WTC11 (cell line): Measurements from ENCODE around the gene LRRC8A. TPM values are rescaled to one million over a fixed set of nuclear protein-coding genes. Genes with fewer than 3 reads are reported as not detected.

Experiments used
- ATAC-seq: fragments of 200-7000 bp; cut with Tn5 transposase; 2 replicates; pipeline ENCODE4 v1.10.0; 2021; ENCODE audit warnings: mild to moderate bottlenecking, moderate library complexity
- CTCF ChIA-PET: fragments of 300-600 bp; sonication (Branson Sonifier 250); formaldehyde crosslinking; loops from one replicate; lab custom pipeline; 2021; ENCODE audit warnings: antibody characterized with exemption; lab: Charles Lee
- POLR2A ChIA-PET: fragments of 350-600 bp; sonication (Branson Sonifier 250); formaldehyde crosslinking; loops from one replicate; lab custom pipeline; 2021; ENCODE audit warnings: antibody characterized with exemption; lab: Charles Lee
- DNase-seq: peaks from one replicate; pipeline ENCODE4 v3.0.0; 2021; ENCODE audit warnings: low spot score
- H3K27ac Mint-ChIP-seq: 2 replicates; pipeline ENCODE4 v1.8.0; 2021; ENCODE audit warnings: mixed read lengths
- H3K27me3 Mint-ChIP-seq: 2 replicates; pipeline ENCODE4 v1.8.0; 2021; ENCODE audit warnings: low read depth, mild to moderate bottlenecking, moderate library complexity, mixed read lengths
- H3K36me3 Mint-ChIP-seq: 2 replicates; pipeline ENCODE4 v1.8.0; 2021; ENCODE audit warnings: mixed read lengths
- H3K4me1 Mint-ChIP-seq: 2 replicates; pipeline ENCODE4 v1.8.0; 2022; ENCODE audit warnings: mixed read lengths
- H3K4me3 Mint-ChIP-seq: 2 replicates; pipeline ENCODE4 v1.8.0; 2021; ENCODE audit warnings: mild to moderate bottlenecking, moderate library complexity, mixed read lengths
- H3K9me3 Mint-ChIP-seq: 2 replicates; pipeline ENCODE4 v1.8.0; 2021; ENCODE audit warnings: mixed read lengths
- CDX4 ChIP-seq: fragments of 250-450 bp; sonication (Bioruptor Pico); IDR thresholded peaks from 2 replicates; pipeline ENCODE4 v1.9.0; 2021; ENCODE audit warnings: moderate library complexity, mild to moderate bottlenecking, inconsistent platforms, borderline replicate concordance
- CTCF ChIP-seq: fragments of 200-600 bp; IDR thresholded peaks from 2 replicates; pipeline ENCODE4 v1.8.0; 2022; ENCODE audit warnings: antibody characterized with exemption
- E2F1 ChIP-seq: sonication (generic); formaldehyde crosslinking; IDR thresholded peaks from 2 replicates; pipeline ENCODE4 v1.8.0; 2022; ENCODE audit warnings: mild to moderate bottlenecking, missing genetic modification reagents
- E2F4 ChIP-seq: sonication (generic); formaldehyde crosslinking; IDR thresholded peaks from 2 replicates; pipeline ENCODE4 v1.8.1; 2022; ENCODE audit warnings: low read depth, mild to moderate bottlenecking, moderate library complexity, missing genetic modification reagents, borderline replicate concordance
- ELF4 ChIP-seq: sonication (generic); formaldehyde crosslinking; IDR thresholded peaks from 2 replicates; pipeline ENCODE4 v1.8.1; 2022; ENCODE audit warnings: low read depth, mild to moderate bottlenecking, moderate library complexity, missing genetic modification reagents
- FOXK1 ChIP-seq: sonication (generic); formaldehyde crosslinking; IDR thresholded peaks from 2 replicates; pipeline ENCODE4 v1.8.0; 2022; ENCODE audit warnings: mild to moderate bottlenecking, moderate library complexity, missing genetic modification reagents
- MXD4 ChIP-seq: fragments of 250-450 bp; sonication (Bioruptor Pico); IDR thresholded peaks from 2 replicates; pipeline ENCODE4 v1.8.0; 2021; ENCODE audit warnings: mild to moderate bottlenecking, moderate library complexity, borderline replicate concordance
- NFATC4 ChIP-seq: fragments of 250-450 bp; sonication (Bioruptor Pico); IDR thresholded peaks from 2 replicates; pipeline ENCODE4 v1.9.0; 2021; ENCODE audit warnings: mild to moderate bottlenecking
- NR1H2 ChIP-seq: sonication (generic); formaldehyde crosslinking; IDR thresholded peaks from 2 replicates; pipeline ENCODE4 v1.9.0; 2021; ENCODE audit warnings: mild to moderate bottlenecking, moderate library complexity, missing genetic modification reagents
- NR3C1 ChIP-seq: sonication (generic); formaldehyde crosslinking; conservative IDR thresholded peaks from 2 replicates; pipeline ENCODE4 v1.8.1; 2023; ENCODE audit warnings: low read depth, mild to moderate bottlenecking, missing genetic modification reagents
- OVOL2 ChIP-seq: fragments of 250-450 bp; sonication (Bioruptor Pico); IDR thresholded peaks from 2 replicates; pipeline ENCODE4 v1.9.0; 2021; ENCODE audit warnings: mild to moderate bottlenecking, borderline replicate concordance
- TEAD4 ChIP-seq: sonication (generic); formaldehyde crosslinking; IDR thresholded peaks from 2 replicates; pipeline ENCODE4 v1.8.0; 2022; ENCODE audit warnings: mild to moderate bottlenecking, missing genetic modification reagents
- ZMAT4 ChIP-seq: fragments of 250-450 bp; sonication (Bioruptor Pico); IDR thresholded peaks from 2 replicates; pipeline ENCODE4 v1.9.0; 2021; ENCODE audit warnings: mild to moderate bottlenecking
- ZNF138 ChIP-seq: sonication (generic); formaldehyde crosslinking; conservative IDR thresholded peaks from 2 replicates; pipeline ENCODE4 v1.8.1; 2022; ENCODE audit warnings: mild to moderate bottlenecking, moderate library complexity, missing genetic modification reagents
- ZNF416 ChIP-seq: fragments of 250-450 bp; sonication (Bioruptor Pico); IDR thresholded peaks from 2 replicates; pipeline ENCODE4 v1.9.0; 2021; ENCODE audit warnings: mild to moderate bottlenecking, inconsistent platforms
- total RNA-seq: library from RNA; stranded (reverse); gene quantifications from 3 replicates; pipeline ENCODE4 v1.2.3, GENCODE V29; 2021
- TF ChIP-seq, protein P1 (sequence below): sonication (generic); formaldehyde crosslinking; IDR thresholded peaks from 2 replicates; pipeline ENCODE4 v1.8.1; 2023; ENCODE audit warnings: mild to moderate bottlenecking, missing genetic modification reagents, borderline replicate concordance
- TF ChIP-seq, protein P2 (sequence below): sonication (generic); formaldehyde crosslinking; IDR thresholded peaks from 2 replicates; pipeline ENCODE4 v1.8.1; 2022; ENCODE audit warnings: missing genetic modification reagents, borderline replicate concordance
- TF ChIP-seq, protein P3 (sequence below): sonication (generic); formaldehyde crosslinking; IDR thresholded peaks from 2 replicates; pipeline ENCODE4 v1.8.0; 2023; ENCODE audit warnings: missing genetic modification reagents
- TF ChIP-seq, protein P4 (sequence below): sonication (generic); formaldehyde crosslinking; IDR thresholded peaks from 2 replicates; pipeline ENCODE4 v1.8.0; 2023; ENCODE audit warnings: missing genetic modification reagents, mild to moderate bottlenecking, borderline replicate concordance

LRRC8A gene
- total RNA-seq, 1 experiment from 2014 or later, result 83.5 TPM

DNA sequence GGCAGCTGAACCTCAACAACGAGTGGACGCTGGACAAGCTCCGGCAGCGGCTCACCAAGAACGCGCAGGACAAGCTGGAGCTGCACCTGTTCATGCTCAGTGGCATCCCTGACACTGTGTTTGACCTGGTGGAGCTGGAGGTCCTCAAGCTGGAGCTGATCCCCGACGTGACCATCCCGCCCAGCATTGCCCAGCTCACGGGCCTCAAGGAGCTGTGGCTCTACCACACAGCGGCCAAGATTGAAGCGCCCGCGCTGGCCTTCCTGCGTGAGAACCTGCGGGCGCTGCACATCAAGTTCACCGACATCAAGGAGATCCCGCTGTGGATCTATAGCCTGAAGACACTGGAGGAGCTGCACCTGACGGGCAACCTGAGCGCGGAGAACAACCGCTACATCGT is 26.4 kb downstream of the LRRC8A start:
- H3K4me1 Mint-ChIP-seq, result peaks cover 23% of the 10 kb centered on the region
- no peak for TF ChIP-seq ZNF138
- no peak for TF ChIP-seq MXD4 (CRISPR knock-in tag)
- no peak for TF ChIP-seq NR3C1
- TF ChIP-seq ZMAT4 (CRISPR knock-in tag), result no peak
- TF ChIP-seq CDX4 (CRISPR knock-in tag), result no peak
- no peak for TF ChIP-seq TEAD4
- TF ChIP-seq NR1H2 (CRISPR knock-in tag), result no peak
- no peak for TF ChIP-seq OVOL2 (CRISPR knock-in tag)
- TF ChIP-seq, all 79 proteins: peak for 0
- Mint-ChIP-seq H3K4me3 (no peak overlapping the region), H3K9me3 (no peaks in the 10 kb centered on the region), H3K27me3 (no peaks in the 10 kb centered on the region; the same call in 1 of the 2 replicates), H3K27ac (peak overlapping the region; percentile 23; the same call in 1 of the 2 replicates), H3K36me3 (peaks cover 36% of the 10 kb centered on the region)
- no peak for DNase-seq
- CTCF ChIA-PET, result interaction anchor here (2.0 kb wide), 1 partner anchor 19 kb away, joined by 8 read pairs; no protein-coding TSS in a partner anchor
- POLR2A ChIA-PET, result no interaction called here
- no peak for ATAC-seq

DNA sequence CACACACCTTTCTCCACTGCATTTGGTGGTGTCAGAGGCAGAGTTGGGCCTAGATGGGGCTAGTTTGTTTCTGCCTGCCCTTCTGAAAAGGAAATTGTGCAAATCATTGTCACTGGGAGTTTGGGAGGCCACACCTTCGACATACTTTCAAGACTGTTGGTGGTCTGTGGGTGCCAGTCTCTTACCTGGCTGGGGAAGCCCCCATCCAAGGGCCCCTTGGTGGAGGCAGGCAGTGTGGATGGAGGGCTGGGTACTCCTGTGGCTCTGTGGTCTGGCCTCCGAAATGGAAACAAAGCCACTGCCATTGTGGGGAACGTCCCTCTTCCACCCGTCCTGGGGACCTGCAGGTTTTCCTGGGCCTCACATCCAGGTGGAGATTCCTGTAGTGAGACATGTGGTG is 27.9 kb downstream of the LRRC8A start:
- CTCF ChIA-PET, result no interaction called here
- POLR2A ChIA-PET, result no interaction called here
- Mint-ChIP-seq H3K9me3 (no peaks in the 10 kb centered on the region), H3K4me3 (no peak overlapping the region), H3K4me1 (peaks cover 24% of the 10 kb centered on the region), H3K27ac (no peak overlapping the region), H3K36me3 (peaks cover 36% of the 10 kb centered on the region), H3K27me3 (no peaks in the 10 kb centered on the region; the same call in 1 of the 2 replicates)
- ATAC-seq, result no peak
- DNase-seq, result no peak
- TF ChIP-seq FOXK1 (CRISPR knock-in tag) (no peak), E2F1 (CRISPR knock-in tag) (no peak), ZNF416 (CRISPR knock-in tag) (no peak), ELF4 (CRISPR knock-in tag) (no peak), CTCF (no peak), E2F4 (CRISPR knock-in tag) (no peak), NFATC4 (CRISPR knock-in tag) (no peak)
- TF ChIP-seq, protein P1, sequence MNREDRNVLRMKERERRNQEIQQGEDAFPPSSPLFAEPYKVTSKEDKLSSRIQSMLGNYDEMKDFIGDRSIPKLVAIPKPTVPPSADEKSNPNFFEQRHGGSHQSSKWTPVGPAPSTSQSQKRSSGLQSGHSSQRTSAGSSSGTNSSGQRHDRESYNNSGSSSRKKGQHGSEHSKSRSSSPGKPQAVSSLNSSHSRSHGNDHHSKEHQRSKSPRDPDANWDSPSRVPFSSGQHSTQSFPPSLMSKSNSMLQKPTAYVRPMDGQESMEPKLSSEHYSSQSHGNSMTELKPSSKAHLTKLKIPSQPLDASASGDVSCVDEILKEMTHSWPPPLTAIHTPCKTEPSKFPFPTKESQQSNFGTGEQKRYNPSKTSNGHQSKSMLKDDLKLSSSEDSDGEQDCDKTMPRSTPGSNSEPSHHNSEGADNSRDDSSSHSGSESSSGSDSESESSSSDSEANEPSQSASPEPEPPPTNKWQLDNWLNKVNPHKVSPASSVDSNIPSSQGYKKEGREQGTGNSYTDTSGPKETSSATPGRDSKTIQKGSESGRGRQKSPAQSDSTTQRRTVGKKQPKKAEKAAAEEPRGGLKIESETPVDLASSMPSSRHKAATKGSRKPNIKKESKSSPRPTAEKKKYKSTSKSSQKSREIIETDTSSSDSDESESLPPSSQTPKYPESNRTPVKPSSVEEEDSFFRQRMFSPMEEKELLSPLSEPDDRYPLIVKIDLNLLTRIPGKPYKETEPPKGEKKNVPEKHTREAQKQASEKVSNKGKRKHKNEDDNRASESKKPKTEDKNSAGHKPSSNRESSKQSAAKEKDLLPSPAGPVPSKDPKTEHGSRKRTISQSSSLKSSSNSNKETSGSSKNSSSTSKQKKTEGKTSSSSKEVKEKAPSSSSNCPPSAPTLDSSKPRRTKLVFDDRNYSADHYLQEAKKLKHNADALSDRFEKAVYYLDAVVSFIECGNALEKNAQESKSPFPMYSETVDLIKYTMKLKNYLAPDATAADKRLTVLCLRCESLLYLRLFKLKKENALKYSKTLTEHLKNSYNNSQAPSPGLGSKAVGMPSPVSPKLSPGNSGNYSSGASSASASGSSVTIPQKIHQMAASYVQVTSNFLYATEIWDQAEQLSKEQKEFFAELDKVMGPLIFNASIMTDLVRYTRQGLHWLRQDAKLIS (CRISPR knock-in tag), result no peak
- TF ChIP-seq, protein P2, sequence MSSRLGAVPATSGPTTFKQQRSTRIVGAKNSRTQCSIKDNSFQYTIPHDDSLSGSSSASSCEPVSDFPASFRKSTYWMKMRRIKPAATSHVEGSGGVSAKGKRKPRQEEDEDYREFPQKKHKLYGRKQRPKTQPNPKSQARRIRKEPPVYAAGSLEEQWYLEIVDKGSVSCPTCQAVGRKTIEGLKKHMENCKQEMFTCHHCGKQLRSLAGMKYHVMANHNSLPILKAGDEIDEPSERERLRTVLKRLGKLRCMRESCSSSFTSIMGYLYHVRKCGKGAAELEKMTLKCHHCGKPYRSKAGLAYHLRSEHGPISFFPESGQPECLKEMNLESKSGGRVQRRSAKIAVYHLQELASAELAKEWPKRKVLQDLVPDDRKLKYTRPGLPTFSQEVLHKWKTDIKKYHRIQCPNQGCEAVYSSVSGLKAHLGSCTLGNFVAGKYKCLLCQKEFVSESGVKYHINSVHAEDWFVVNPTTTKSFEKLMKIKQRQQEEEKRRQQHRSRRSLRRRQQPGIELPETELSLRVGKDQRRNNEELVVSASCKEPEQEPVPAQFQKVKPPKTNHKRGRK (CRISPR knock-in tag), result no peak
- TF ChIP-seq, protein P3, sequence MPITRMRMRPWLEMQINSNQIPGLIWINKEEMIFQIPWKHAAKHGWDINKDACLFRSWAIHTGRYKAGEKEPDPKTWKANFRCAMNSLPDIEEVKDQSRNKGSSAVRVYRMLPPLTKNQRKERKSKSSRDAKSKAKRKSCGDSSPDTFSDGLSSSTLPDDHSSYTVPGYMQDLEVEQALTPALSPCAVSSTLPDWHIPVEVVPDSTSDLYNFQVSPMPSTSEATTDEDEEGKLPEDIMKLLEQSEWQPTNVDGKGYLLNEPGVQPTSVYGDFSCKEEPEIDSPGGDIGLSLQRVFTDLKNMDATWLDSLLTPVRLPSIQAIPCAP (CRISPR knock-in tag), result no peak
- TF ChIP-seq, protein P4, sequence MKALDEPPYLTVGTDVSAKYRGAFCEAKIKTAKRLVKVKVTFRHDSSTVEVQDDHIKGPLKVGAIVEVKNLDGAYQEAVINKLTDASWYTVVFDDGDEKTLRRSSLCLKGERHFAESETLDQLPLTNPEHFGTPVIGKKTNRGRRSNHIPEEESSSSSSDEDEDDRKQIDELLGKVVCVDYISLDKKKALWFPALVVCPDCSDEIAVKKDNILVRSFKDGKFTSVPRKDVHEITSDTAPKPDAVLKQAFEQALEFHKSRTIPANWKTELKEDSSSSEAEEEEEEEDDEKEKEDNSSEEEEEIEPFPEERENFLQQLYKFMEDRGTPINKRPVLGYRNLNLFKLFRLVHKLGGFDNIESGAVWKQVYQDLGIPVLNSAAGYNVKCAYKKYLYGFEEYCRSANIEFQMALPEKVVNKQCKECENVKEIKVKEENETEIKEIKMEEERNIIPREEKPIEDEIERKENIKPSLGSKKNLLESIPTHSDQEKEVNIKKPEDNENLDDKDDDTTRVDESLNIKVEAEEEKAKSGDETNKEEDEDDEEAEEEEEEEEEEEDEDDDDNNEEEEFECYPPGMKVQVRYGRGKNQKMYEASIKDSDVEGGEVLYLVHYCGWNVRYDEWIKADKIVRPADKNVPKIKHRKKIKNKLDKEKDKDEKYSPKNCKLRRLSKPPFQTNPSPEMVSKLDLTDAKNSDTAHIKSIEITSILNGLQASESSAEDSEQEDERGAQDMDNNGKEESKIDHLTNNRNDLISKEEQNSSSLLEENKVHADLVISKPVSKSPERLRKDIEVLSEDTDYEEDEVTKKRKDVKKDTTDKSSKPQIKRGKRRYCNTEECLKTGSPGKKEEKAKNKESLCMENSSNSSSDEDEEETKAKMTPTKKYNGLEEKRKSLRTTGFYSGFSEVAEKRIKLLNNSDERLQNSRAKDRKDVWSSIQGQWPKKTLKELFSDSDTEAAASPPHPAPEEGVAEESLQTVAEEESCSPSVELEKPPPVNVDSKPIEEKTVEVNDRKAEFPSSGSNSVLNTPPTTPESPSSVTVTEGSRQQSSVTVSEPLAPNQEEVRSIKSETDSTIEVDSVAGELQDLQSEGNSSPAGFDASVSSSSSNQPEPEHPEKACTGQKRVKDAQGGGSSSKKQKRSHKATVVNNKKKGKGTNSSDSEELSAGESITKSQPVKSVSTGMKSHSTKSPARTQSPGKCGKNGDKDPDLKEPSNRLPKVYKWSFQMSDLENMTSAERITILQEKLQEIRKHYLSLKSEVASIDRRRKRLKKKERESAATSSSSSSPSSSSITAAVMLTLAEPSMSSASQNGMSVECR (CRISPR knock-in tag), result no peak
